GM12873 (cell line): ENCODE measurements around the gene SIT1.

Experiments used
- CTCF ChIP-seq: IDR thresholded peaks from 2 replicates; pipeline ENCODE4 v1.5.1; 2012; ENCODE audit warnings: low read depth, mild to moderate bottlenecking, moderate library complexity, low read length, control low read depth; ENCODE audit not compliant: insufficient read depth; ENCODE audit errors: missing control alignments

Gene SIT1

DNA sequence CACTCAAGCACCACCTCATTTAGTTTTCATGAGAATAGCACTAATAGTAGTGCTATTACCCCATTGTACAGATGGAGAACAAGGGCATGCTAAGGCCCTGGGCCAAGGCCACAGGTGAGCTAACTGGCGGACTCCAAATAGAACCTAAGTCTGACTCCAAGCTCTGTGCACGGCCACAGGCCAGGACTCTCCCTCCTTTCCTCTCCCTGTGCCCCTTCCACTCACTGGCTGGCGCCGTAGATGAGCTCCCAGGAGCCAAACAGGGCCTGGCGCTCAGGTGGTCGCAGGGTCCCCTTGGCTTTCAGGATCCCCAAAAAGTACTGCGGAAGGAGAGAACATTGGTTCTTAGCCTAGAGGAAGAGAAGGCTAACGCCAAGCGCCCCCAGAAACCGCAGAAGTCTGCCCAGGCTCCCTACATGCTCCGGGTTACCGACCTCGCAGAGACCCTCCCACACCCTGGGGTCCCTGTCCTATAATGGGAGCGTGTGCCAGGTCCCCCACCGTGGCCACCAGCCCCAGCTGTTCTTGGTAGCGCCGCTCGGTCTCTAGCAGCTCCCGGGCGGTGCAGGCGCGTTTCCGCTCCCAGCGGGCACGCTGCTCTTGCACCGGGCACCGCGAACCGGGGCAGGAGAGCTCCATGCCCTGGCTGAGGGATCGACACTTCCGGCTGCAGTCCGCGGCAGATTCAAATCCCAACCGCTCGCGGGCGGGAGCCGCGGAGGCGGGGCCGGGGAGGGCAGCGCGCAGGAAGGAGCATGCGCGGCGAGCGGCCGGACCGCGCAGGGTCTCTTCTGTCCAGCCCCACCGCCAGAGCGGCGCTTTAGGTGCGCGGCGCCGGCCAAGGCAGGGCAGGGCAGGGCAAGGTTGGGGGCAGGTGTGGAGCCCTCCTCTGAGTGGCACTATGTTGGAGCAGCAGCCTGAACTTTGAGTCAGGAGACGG is 14.1 kb upstream of the SIT1 start, which contains the start of gene ARHGEF39:
TSS of gene ARHGEF39 (minus strand) at position 665 of the 940 bp plus-strand sequence. CDS start at position 639, 26 bp downstream.
- TF ChIP-seq CTCF: peak; percentile 23

DNA sequence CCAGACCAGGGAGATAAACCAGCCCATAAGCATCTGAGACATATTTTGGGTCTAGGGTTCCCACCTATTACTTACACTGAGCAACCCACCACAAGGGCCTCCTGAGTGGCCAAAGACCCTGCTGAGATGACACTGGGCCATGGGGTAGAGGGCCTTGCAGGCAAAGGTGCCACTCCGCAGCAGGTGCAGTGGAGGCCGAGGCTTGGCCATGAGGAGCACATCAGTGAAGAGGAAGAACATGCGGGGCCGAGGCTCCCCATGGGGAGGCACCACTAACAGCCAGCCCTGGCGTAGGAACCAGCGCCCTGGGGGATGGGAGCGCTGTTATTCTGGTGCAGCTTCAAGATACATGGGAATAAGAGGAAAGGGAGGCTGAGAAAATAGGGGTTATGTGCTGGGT is 11.7 kb upstream of the SIT1 start:
- TF ChIP-seq CTCF: no peak

- TF ChIP-seq CTCF: no peak
Measured at GRCh38 chr9:35661756-35662350, 11.1 kb upstream of the SIT1 start.

DNA sequence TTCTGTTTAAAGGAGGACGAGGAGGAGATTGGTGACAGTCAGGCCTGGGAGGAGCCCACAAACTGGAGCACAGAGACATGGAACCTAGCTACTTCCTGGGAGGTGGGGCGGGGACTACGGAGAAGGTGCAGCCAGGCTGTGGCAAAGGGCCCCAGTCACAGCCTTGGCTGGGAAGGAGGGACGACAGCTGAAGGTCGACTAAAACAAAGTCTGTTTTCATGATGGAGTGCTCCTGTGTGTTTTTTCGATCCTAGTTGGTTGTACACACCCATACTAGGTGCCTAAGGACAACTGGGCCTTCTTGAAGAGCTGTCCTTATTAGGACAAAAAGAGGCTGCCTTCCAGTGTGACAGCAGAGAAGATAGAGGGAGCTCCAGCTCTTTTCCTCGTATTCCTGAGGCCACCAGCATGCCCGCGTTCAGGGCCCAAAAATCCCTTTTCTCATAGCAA is 10.3 kb upstream of the SIT1 start:
- TF ChIP-seq CTCF: peak; percentile 2

- TF ChIP-seq CTCF: no peak
Measured at GRCh38 chr9:35659340-35659739, 8.6 kb upstream of the SIT1 start.

DNA sequence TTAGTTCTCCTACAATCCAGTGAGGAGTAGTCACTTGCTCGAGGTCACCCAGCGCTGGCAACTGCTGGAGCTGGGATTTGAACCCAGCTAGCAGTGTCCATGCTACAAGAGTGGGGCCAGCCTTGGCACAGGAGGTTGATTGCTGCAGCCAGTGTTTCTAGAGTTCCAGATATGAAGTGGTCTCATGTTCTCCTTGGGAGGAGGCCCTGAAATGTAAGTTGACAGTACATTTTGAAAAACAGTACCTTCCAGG is 8.2 kb upstream of the SIT1 start:
- TF ChIP-seq CTCF: no peak

- peak; percentile 65 for TF ChIP-seq CTCF
Measured at GRCh38 chr9:35658137-35658967, 7.6 kb upstream of the SIT1 start, which contains the start of gene CCDC107. Gene CCDC107 (plus strand): TSS chr9:35658292. CDS start chr9:35658380, 88 bp downstream.
